Left colon (tissue), 2 donors: Measurements from ENCODE around the gene PHACTR3. TPM values are rescaled to one million over a fixed set of nuclear protein-coding genes. Genes with fewer than 3 reads are reported as not detected.

Source experiments
- ATAC-seq: fragments of 200-7000 bp; cut with Tn5 transposase; one replicate; pipeline ENCODE4 v1.9.1; 2020; ENCODE audit warnings: mild to moderate bottlenecking, moderate library complexity
- DNase-seq, 2 donors: peaks; one replicate each; pipeline ENCODE4 v3.0.0-alpha.2; 2020
- intact Hi-C, 2 donors: fragments of 100-400 bp; cut with DNase I in 1 of 2; cut with micrococcal nuclease in 1 of 2; formaldehyde crosslinking; loops; one replicate each; pipeline versions ENCODE4 v1.11.2 to v1.14.0; 2022; cut with DNase I, micrococcal nuclease
- total RNA-seq, 2 donors: library from RNA; stranded (reverse); fragmentation: NEBNext Ultra II Directional; extraction: Animal tissue kit (Norgen Biotek cat#: 25700); gene quantifications; one replicate each; pipeline ENCODE4 v1.2.1, GENCODE V29; 2021
- donor health status: DM: no; HTN: no; CAD: no.
- donor health status: DM: yes; HTN: yes; CAD: no.

Gene PHACTR3
- total RNA-seq, 2 donors from 2014 or later: 0.47 to 5.5 TPM

DNA sequence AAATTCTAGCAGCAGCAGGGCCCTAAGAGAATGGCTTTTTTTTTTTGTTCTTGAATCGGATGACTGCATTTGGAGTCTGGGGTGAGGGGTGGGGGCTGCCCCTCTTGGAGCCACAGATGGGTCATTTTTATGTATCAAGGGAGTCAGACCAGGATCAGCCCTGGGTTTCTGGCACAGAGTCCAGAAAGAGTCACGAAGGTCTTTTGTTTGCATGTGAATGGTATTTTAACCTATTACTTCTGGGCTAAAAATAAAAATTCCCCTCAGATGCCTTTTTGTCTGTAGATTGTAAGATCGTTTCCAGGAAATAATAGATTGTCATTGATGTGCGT is 72.5 kb downstream of the PHACTR3 start:
- DNase-seq (no peak), ATAC-seq (no peak)
- intact Hi-C loops: no loop called here

DNA sequence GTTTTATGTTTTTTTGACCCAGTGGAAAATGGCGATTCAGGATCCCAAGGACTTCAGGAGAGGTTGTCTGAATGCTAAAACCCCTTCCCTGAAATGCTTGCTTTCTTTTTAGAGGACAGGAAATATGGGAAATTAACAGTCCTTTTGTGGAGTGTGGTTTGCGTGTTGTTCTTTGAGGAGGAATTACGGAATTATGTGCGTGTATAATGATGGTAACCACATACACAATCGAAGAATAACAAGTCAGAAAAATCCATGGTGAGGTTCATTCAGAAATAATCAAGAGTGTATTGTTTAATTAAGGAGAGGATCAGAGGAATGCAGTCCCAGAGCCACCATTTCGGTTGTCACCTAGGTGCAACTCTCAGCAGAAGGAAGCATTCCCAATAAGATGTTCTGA is 73.2 kb downstream of the PHACTR3 start:
- intact Hi-C loops: no loop called here
- DNase-seq (no peak), ATAC-seq (no peak)

DNA sequence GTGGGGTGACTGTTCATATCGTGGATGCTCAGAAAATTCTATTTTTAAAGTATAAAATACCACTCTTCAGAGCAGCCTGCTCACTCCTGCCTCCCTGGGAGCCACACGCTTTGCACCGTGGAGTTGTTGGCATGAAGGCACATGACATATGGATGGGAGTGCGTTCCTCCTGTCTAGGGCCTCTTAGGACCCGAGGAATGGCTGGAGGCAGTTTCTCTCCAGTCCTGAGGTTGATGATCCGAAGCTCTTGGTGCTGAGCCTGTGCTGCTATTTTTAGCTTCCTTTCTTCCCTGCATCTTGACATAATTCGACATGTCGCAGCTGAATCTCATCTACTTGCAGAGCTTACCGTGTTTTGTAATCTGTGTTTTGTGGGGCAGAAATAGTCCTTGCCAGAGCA is 73.9 kb downstream of the PHACTR3 start:
- intact Hi-C loops: no loop called here
- DNase-seq: no peak
- no peak for ATAC-seq

DNA sequence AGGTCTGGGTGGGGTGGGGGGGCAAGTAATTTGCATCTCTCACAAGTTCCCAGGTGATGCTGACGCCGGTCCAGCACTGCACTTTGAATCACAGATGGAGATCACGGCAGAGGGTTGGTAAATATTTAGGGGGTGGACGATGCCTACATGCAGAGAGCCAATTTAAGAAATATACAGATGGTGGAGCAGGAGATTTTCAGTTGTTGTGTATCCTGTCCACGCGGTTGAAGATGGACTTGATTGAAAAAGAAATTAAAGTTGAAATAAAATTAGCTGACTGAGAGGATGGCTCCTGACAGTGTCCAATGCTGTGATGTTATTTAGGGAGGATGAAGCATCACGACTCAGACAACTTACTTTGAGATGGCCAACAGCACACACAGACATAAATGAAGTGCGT is 74.6 kb downstream of the PHACTR3 start:
- intact Hi-C loops: no loop called here

DNA sequence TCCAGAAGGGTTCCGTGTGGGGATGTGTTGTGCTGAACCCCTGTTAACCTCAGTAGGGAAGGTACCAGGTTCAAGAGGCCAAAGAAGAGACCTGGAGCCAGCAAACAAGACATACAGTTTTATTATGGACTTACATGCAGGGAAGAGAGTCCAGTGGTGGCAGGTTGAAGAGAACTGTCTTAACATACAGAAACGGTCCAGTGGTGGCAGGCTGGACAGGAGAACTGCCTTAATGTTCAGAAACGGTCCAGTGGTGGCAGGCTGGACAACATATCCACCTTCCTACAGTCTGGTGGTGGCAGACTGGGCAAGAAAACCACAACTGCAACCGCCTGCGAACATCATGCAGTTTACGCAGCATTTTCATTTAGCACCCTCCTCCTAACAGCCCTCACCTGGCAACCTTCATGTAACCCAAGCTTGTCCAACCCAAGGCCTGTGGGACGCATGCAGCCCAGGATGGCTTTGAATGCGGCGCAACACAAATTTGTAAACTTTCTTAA is 75.9 kb downstream of the PHACTR3 start:
- DNase-seq (no peak), ATAC-seq (no peak)
- intact Hi-C loops: no loop called here

More for the DNA sequence above, 74.6 kb downstream of the PHACTR3 start:
- DNase-seq (no peak), ATAC-seq (no peak)

DNA sequence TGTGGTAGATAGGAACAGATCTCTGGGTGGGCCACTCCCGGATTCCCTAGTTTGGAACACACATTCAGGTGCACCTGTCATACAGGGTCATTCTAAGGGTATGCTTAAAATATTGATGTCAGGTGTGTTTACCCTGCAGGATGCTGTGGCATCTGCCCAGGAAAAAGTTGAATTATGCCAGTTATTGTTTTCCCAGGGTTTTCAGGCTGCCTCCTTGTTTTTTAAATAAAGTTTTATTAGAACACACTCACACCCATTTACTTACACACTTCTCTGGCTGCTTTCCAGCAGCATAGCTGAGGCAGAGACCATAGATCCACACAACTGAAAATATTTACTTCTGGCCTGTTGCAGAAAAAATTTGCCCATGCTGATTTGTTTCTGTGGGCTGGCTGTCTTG is 76.5 kb downstream of the PHACTR3 start:
- ATAC-seq: no peak
- intact Hi-C loops: no loop called here
- DNase-seq: no peak

DNA sequence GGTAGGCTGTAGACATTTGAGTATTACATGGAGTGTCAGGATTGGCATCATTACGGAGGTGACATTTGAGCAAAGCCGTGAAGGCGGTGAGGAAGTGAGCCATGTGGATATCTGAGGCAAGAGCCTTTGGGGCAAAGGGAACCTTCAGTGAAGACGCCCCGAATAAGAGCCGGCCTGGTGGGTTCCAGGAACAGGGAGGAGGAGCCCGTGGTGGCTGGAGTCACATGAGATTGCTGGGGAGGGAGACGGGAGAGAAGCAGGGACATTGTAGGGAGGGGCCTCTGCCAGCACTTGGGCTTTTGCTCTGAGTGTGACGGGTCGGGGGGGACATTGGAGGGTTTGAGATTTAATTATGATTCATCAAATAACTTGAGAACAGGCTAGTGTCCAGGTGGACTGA is 78.3 kb downstream of the PHACTR3 start:
- ATAC-seq: no peak
- intact Hi-C loops: no loop called here

DNA sequence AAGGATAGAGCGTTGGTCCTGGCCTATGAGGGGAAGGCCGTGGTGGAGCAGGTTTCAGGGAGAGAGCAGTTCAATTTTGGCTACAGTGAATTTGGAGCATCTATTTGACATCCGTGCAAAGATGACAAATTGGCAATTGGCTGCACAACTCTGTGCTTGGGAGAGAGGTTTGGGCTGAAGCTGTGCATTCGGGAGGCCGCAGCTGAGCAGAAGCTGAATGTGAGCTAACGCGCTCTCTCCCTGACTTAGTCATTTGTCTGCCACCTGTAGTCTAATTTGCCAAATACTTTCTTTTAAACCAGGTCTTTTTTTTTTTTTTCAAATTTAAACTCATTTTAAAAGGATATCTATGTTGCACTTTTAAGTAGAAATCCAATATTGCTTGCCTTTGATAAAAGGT is 78.8 kb downstream of the PHACTR3 start:
- intact Hi-C loops: no loop called here
- no peak for DNase-seq
- no peak for ATAC-seq

More for the DNA sequence above, 78.3 kb downstream of the PHACTR3 start:
- no peak for DNase-seq

DNA sequence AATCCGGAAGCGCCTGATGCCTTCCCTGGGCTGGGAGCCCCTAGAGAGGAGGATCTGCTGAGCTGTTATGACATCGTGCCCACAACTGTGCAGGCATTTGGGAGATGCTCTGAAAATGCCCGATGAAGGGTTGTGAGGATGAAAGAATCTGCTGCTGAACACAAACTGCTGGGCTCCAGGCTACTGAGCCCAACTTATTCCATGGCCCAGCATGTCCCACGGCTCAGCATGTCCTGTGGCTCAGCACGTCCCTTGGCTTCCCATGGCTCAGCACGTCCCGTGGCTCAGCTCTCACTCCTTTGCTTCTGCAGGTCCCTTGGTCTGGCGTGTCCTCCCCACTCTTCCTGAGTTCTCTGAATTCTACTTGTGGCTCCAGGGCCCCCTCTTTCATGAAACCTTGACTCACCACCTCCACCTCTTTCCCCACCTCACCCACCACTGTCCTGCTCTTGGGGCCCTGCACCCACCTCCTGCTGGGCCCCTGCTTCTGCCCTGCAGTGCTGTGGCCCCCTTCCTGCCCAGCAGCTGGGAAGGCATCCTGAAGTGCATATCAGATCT is 80.4 kb downstream of the PHACTR3 start:
- ATAC-seq (no peak), DNase-seq (no peak)
- intact Hi-C loops: no loop called here

DNA sequence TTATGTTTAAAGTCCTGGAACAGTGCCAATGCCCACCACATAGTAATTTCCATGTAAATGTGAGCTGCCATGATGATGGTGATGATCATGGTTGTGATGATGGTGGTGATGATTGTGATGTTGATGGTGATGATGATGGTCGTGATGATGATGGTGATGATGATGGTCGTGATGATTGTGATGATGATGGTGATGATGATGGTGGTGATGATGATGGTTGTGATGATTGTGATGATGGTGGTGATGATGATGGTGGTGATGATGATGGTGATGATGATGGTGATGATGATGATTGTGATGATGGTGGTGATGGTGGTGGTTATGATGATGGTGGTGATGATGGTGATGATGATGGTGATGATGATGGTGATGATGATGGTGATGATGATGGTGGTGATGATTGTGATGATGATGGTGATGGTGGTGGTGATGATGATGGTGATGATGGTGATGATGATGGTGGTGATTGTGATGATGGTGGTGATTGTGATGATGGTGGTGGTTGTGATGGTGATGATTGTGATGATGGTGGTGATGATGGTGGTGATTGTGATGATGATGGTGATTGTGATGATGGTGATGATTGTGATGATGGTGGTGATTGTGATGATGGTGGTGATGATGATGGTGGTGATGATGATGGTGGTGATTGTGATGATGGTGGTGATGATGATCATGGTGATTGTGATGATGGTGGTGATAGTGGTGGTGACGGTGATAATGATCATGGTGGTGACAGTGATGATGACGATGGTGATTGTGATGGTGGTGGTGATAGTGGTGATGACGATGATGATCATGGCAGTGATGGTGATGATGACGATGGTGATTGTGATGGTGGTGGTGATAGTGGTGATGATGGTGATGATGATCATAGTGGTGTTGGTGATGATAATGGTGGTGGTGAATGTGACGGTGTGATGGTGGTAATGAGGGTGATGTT is 82.3 kb downstream of the PHACTR3 start:
- intact Hi-C loops: no loop called here
- DNase-seq (no peak), ATAC-seq (no peak)

DNA sequence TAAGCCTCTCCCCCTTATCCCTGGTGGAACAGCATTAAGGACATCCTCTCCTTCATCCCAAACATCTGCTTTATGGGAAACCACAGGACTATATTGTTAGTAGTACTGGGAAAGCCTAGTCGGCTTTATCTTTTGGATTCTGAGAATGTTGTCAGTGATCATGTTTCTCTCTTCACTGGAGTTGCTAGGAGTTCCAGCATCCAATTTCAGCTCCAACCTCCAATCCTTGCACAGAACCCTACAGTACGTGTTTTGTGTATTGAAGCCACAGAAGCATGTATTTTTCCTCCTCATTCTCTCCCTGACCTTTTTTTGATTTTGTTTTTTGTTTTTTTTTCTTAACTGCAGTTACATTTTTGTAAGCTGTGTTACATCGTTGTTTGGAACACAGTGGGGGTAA is 84.0 kb downstream of the PHACTR3 start:
- no peak for ATAC-seq
- intact Hi-C loops: no loop called here
- no peak for DNase-seq

DNA sequence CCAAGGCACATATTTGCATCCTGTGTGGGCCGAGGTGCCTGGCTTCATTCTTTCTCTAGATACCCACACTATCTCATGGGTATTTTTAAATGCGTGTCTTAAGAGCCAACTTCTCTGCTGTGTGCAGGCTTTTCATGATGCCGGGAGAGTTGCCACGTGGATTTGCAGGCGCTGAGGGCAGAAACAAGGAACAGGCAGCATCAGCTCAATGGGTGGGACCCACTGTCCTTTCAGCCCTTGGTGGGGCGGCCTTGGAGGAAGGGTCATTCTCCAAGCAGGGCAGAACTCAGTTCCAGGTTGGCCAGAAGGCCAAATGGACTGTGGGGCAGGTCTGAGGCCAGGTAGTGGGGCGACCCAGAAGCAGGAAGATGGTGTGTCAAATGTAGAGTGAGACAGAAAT is 84.7 kb downstream of the PHACTR3 start:
- ATAC-seq (no peak), DNase-seq (no peak)
- intact Hi-C loops: no loop called here

DNA sequence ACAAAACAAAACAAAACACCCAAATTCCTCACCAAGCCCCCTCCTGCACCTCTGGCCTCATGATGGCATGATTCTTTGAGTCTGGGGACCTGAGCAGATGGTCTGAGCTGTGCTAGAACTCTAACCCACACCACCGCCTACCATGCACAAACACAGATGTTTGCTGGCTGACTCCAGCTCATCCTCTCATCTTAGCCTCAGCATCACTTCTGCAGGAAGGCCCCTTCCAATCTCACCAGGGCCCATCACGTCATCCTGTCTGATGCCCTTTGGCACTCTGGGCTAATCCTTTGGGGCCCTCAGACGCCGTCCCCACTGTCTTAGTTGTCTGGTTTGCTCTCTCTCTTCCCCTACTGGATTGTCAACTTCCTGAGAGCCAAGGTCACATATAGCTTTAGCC is 85.8 kb downstream of the PHACTR3 start:
- intact Hi-C loops: no loop called here
- no peak for DNase-seq
- ATAC-seq: no peak

DNA sequence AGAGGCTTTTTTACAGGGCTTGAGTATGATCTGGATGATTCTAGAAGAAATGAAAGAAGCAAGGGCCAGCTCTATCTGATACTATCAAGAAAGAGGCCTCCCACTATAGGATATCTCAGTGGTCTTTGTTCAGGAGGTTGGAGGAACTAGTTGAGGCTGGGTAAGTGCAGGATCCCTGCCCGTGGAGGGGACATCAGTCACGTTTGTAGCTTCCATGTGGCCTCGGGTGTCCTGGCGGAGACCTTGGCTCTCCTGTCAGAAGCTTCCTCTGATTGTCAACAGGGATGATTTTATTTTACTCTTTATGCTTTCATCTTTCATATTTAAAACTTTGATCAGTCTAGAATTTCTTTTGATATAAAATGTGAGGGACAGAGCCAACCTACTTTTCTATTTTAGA is 86.6 kb downstream of the PHACTR3 start:
- DNase-seq (no peak), ATAC-seq (no peak)
- intact Hi-C loops: no loop called here

DNA sequence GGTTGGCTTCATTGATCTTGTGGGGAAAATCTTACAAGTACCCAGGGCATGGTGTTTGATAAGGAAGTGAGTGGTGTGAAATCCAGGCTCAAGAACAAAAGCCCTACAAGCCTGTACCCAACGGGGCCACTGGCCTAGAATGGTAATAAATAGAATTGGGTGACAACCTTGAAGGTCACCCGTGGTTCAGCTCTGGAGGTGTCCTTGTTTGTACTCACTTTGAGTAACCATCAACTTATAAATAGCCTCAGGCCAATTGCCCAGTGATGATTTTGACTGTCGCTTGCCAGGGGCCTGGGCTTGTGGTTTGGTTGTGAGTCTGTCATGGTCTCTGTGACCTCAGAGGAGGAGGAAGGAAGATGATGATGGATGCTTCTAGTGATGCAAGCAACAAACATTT is 87.8 kb downstream of the PHACTR3 start:
- DNase-seq: no peak
- intact Hi-C loops: no loop called here
- no peak for ATAC-seq

DNA sequence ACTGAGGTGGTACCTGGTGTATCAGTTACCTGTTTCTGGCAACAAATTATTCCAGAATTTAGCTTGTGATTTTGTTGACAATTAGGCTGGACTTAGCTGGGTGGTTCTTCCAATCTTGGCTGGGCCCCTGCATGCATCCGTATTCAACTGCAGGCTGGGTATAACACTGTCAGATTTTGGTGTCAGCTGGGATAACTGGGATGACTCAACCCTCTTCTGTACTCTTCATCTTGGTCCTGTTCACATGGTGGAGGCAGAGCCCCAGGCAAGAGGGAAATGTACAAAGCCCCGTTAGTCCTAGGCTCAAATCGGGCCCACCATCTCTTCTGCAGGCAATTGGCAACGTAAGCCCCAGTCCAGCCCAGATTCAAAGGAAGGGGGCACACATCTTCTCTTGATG is 89.2 kb downstream of the PHACTR3 start:
- ATAC-seq: no peak
- DNase-seq: no peak
- intact Hi-C loops: no loop called here

DNA sequence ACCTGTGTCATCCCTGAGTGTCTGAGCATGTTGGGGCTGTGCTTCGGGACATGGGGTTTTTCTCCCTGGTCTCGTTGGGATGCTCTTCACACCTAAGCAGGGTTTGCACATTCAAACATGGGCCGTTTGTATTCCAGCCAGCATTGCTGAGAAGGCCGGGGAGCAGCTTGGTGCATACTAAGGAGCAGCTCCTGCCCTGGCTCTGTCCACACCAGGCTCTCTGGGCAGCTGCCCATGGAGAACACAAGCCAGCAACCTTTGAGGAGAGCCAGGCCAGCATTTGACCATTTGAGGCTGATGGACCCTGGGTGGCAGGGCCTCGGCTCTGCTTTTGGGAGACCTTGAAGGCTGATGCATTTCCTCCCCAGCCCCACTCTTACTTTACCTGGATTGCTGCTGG is 92.1 kb downstream of the PHACTR3 start:
- no peak for DNase-seq
- intact Hi-C loops: no loop called here
- no peak for ATAC-seq

DNA sequence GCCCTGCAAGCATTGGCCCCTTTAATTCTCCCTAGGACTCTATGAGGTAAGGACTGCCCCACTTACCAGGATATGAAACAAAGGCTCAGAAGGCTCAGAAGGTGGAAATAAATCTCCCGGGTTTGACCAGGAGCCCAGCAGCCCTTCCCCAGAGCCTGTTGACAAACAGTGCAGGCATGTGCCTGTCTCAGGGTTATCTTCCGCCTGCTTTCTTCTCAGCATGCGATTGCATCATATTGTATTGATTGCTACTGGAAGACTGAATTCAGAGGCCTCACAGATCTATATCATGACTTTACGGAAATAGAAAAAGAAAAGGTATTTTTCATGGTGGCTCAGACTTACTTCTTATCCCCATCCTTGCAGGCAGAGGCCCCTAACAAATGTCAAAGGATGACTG is 92.7 kb downstream of the PHACTR3 start:
- intact Hi-C loops: no loop called here
- DNase-seq (no peak), ATAC-seq (no peak)

DNA sequence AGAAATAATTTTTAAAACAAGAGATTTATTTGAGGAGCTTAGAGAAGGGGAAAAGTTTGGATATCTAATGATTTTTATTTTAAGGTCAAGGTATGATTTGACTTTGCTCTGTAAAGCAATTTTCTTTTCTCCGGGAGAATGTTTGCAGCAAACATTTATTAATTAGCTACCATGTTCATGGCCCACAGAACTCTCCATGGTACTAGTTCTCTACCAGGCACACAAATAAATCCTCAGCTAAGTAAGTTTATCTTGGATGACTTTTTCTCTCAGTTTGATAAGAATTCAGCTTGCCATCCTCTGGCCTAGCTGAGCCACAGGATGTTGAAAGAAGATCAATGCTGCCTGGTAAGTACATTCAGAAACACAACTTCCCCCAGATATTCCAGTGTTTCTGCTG is 94.3 kb downstream of the PHACTR3 start:
- intact Hi-C loops: no loop called here
- ATAC-seq: no peak
- no peak for DNase-seq

DNA sequence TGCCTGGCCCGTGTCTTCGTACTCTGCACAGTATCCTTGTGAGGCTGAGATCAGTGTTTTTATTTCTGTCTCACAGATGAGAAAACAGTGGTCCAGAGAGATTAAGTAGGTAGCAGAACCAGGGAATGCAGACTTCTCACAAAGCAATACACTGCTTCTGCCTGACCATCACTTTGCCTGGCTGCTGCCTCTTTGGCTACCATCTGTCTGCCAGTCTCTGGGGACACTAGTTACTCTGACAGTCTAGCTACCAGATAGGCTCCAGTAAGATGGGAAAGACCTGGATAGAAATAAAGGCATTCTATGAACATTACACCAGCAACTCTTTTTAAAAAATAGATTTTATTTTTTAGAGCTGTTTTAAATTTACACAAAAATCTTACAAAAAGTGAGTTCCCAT is 96.9 kb downstream of the PHACTR3 start:
- no peak for DNase-seq
- no peak for ATAC-seq
- intact Hi-C loops: no loop called here

DNA sequence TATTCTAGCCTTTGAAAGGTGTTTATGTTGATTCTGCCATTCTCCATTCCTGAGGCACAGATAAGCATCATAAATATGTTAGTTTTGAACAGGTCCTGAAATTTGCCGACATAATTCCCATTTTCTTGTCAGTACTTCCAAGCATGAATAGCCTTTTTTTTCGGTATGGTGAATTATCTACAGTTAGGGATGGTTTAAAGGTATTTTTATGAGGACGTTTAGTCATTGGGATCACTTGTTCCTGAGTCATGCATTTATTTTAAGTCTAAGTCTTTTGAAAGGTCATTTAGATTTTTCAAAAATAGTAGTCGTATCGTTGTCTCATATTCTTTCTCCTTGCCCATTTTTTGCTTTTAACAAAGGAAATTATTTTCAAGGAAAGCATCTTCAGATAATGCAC is 98.7 kb downstream of the PHACTR3 start:
- intact Hi-C loops: no loop called here
- ATAC-seq: no peak

More for the DNA sequence above, 98.7 kb downstream of the PHACTR3 start:
- no peak for DNase-seq
